Body of pancreas (tissue), 4 donors: ENCODE data around the gene PDZD4. TPM values are rescaled to one million over a fixed set of nuclear protein-coding genes. Genes with fewer than 3 reads are reported as not detected.

Experiments
- ATAC-seq: fragments of 150-250 bp; one replicate; pipeline ENCODE4 v1.9.1; 2016
- DNase-seq, 4 donors: peaks; one replicate each; pipeline ENCODE4 v3.0.0-alpha.2; 2019
- H3K27ac ChIP-seq, 4 donors: fragments of 200-600 bp; sonication (generic); 1 replicate in 3 of 4; 2 replicates in 1 of 4; pipeline versions ENCODE4 v1.5.1 to v1.6.1; 2016 to 2019; ENCODE audit warnings: mild to moderate bottlenecking in 1 of 4, mixed read lengths in 1 of 4, moderate library complexity in 1 of 4
- H3K27me3 ChIP-seq, 2 donors: fragments of 200-600 bp; sonication (generic); one replicate each; pipeline ENCODE4 v1.6.0; 2016; ENCODE audit warnings: mild to moderate bottlenecking in 1 of 2
- H3K36me3 ChIP-seq, 2 donors: fragments of 200-600 bp; sonication (generic); replicated peaks in 1 of 2; 2 replicates each; pipeline ENCODE4 v1.5.1; 2016; ENCODE audit warnings: low read depth in 2 of 2; ENCODE audit not compliant: insufficient read depth in 1 of 2
- H3K4me1 ChIP-seq: fragments of 200-600 bp; sonication (generic); one replicate; pipeline ENCODE4 v1.6.0; 2016
- H3K4me3 ChIP-seq, 2 donors: fragments of 200-600 bp; sonication (generic); 1 replicate in 1 of 2; 2 replicates in 1 of 2; pipeline ENCODE4 v1.5.1; 2016 to 2019
- H3K9me3 ChIP-seq, 3 donors: fragments of 200-600 bp; sonication (generic); 1 replicate in 2 of 3; 2 replicates in 1 of 3; pipeline ENCODE4 v1.5.1; 2016
- CTCF ChIP-seq, 7 experiments: fragments of 450-650 bp in 4 of 7; fragments of 200-600 bp in 3 of 7; sonication (generic) in 3 of 7; IDR thresholded peaks; one replicate each; pipeline ENCODE4 v1.5.1; 2016 to 2019; ENCODE audit warnings: antibody characterized with exemption in 7 of 7
- POLR2A ChIP-seq, 3 donors: fragments of 450-650 bp; IDR thresholded peaks; one replicate each; pipeline ENCODE4 v1.6.1; 2016; ENCODE audit warnings: antibody characterized with exemption in 3 of 3, mild to moderate bottlenecking in 2 of 3
- WGBS, 2 donors: methylation state at CpG; one replicate each; pipeline ENCODE4 v1.1.5; 2017; 5-methylcytosine and 5-hydroxymethylcytosine counted together
- intact Hi-C: fragments of 100-400 bp; cut with DNase I; formaldehyde crosslinking; loops from one replicate; pipeline ENCODE4 v1.15.1; 2023
- total RNA-seq, 2 donors: library from RNA; depleted of rRNA; stranded (reverse); fragments of >200 nt; gene quantifications; one replicate each; pipeline ENCODE4 v1.1.0, GENCODE V29; 2016

PDZD4 gene
- total RNA-seq, 2 donors from 2014 or later: 1.6 to 2.6 TPM

GRCh38 chrX:153867671-153868070, 37.3 kb upstream of the PDZD4 start:
- no peaks in the 10 kb centered on the region for H3K9me3 ChIP-seq
- ATAC-seq: no peak
- WGBS, 2 donors: 67 to 90% methylated on average over 2 of the region's 13 CpGs
- H3K4me1 ChIP-seq: no peaks in the 10 kb centered on the region
- TF ChIP-seq CTCF (IDR thresholded peaks at IDR 0.05) (no peak), POLR2A (IDR thresholded peaks at IDR 0.05) (no peak)
- no peaks in the 10 kb centered on the region for H3K27me3 ChIP-seq
- H3K4me3 ChIP-seq: no peak overlapping the region
- no peak overlapping the region for H3K27ac ChIP-seq
- intact Hi-C loops: no loop called here
- H3K36me3 ChIP-seq: no peaks in the 10 kb centered on the region
- no peak for DNase-seq

GRCh38 chrX:153867139-153867538, 36.8 kb upstream of the PDZD4 start:
- no peak overlapping the region for H3K4me3 ChIP-seq
- 60 to 70% methylated on average over 1 to 8 of the region's 9 CpGs for WGBS, 2 donors
- H3K9me3 ChIP-seq: no peaks in the 10 kb centered on the region
- no peaks in the 10 kb centered on the region for H3K4me1 ChIP-seq
- no peaks in the 10 kb centered on the region for H3K27me3 ChIP-seq
- no peak overlapping the region for H3K27ac ChIP-seq
- ATAC-seq: no peak
- intact Hi-C loops: no loop called here
- TF ChIP-seq POLR2A (IDR thresholded peaks at IDR 0.05): no peak
- no peak for TF ChIP-seq CTCF (IDR thresholded peaks at IDR 0.05)
- no peak for DNase-seq
- H3K36me3 ChIP-seq: no peaks in the 10 kb centered on the region

- Histone ChIP-seq H3K4me1 (no peaks in the 10 kb centered on the region), H3K27ac (no peak overlapping the region), H3K27me3 (no peaks in the 10 kb centered on the region), H3K9me3 (no peaks in the 10 kb centered on the region), H3K36me3 (no peaks in the 10 kb centered on the region), H3K4me3 (no peak overlapping the region)
- 63 to 71% methylated on average over 5 to 14 of the region's 22 CpGs for WGBS, 2 donors
- DNase-seq (no peak), ATAC-seq (no peak)
- intact Hi-C loops: no loop called here
- no peak for TF ChIP-seq CTCF (IDR thresholded peaks at IDR 0.05)
- no peak for TF ChIP-seq POLR2A (IDR thresholded peaks at IDR 0.05)
Observed at GRCh38 chrX:153866302-153867019, 36.1 kb upstream of the PDZD4 start.

- Histone ChIP-seq H3K27ac (no peak overlapping the region), H3K4me1 (no peaks in the 10 kb centered on the region), H3K9me3 (no peaks in the 10 kb centered on the region), H3K27me3 (no peaks in the 10 kb centered on the region), H3K36me3 (no peaks in the 10 kb centered on the region), H3K4me3 (no peak overlapping the region)
- WGBS, 2 donors: 70 to 92% methylated on average over 4 of the region's 9 CpGs
- intact Hi-C loops: no loop called here
- no peak for TF ChIP-seq CTCF (IDR thresholded peaks at IDR 0.05)
- no peak for TF ChIP-seq POLR2A (IDR thresholded peaks at IDR 0.05)
- no peak for ATAC-seq
- DNase-seq: no peak
Observed at GRCh38 chrX:153865685-153866084, 35.3 kb upstream of the PDZD4 start.

GRCh38 chrX:153865321-153865580, 34.9 kb upstream of the PDZD4 start:
- ATAC-seq: no peak
- Histone ChIP-seq H3K27me3 (no peaks in the 10 kb centered on the region), H3K9me3 (no peaks in the 10 kb centered on the region), H3K4me1 (no peaks in the 10 kb centered on the region), H3K4me3 (no peak overlapping the region), H3K27ac (no peak overlapping the region), H3K36me3 (no peaks in the 10 kb centered on the region)
- TF ChIP-seq CTCF (IDR thresholded peaks at IDR 0.05): no peak
- no peak for TF ChIP-seq POLR2A (IDR thresholded peaks at IDR 0.05)
- 94% methylated on average over 3 of the region's 11 CpGs; no CpG with 5 or more reads in 1 of the 2 donors for WGBS, 2 donors
- DNase-seq: no peak
- intact Hi-C loops: no loop called here
